IPS-NIHi11 (cell line): Measurements from ENCODE around the gene SLC39A9.

Experiments
- DNase-seq: peaks from one replicate; pipeline ENCODE4 v3.0.0; 2012; ENCODE audit warnings: mixed read lengths, low spot score

The SLC39A9 gene

GRCh38 chr14:69427596-69427995 lies 29.1 kb downstream of the SLC39A9 start:
- DNase-seq, result no peak

GRCh38 chr14:69428289-69428998 lies 30.0 kb downstream of the SLC39A9 start:
- DNase-seq, result no peak

- no peak for DNase-seq
Observed at GRCh38 chr14:69429643-69430042, 31.2 kb downstream of the SLC39A9 start.

- DNase-seq, result no peak
Observed at GRCh38 chr14:69430306-69430939, 31.9 kb downstream of the SLC39A9 start.

- DNase-seq, result no peak
Observed at GRCh38 chr14:69432364-69432763, 33.9 kb downstream of the SLC39A9 start.

- peak; percentile 44 for DNase-seq
Observed at GRCh38 chr14:69439521-69440270, 41.2 kb downstream of the SLC39A9 start.

- no peak for DNase-seq
Observed at GRCh38 chr14:69441948-69442347, 43.5 kb downstream of the SLC39A9 start.

GRCh38 chr14:69443296-69443805 lies 44.9 kb downstream of the SLC39A9 start:
- no peak for DNase-seq

GRCh38 chr14:69449216-69449615 lies 50.7 kb downstream of the SLC39A9 start:
- no peak for DNase-seq

- no peak for DNase-seq
Observed at GRCh38 chr14:69451941-69452340, 53.4 kb downstream of the SLC39A9 start.

GRCh38 chr14:69458350-69458749 lies 59.9 kb downstream of the SLC39A9 start:
- DNase-seq, result no peak

- no peak for DNase-seq
Observed at GRCh38 chr14:69459122-69459521, 60.6 kb downstream of the SLC39A9 start.

- DNase-seq, result peak; percentile 50
Observed at GRCh38 chr14:69460093-69460701, 61.7 kb downstream of the SLC39A9 start.

GRCh38 chr14:69464379-69464778 lies 65.9 kb downstream of the SLC39A9 start:
- no peak for DNase-seq

GRCh38 chr14:69464829-69465228 lies 66.3 kb downstream of the SLC39A9 start:
- DNase-seq, result no peak

GRCh38 chr14:69468949-69469348 lies 70.5 kb downstream of the SLC39A9 start:
- no peak for DNase-seq

- DNase-seq, result no peak
Observed at GRCh38 chr14:69471436-69471835, 72.9 kb downstream of the SLC39A9 start.

- no peak for DNase-seq
Observed at GRCh38 chr14:69471916-69472315, 73.4 kb downstream of the SLC39A9 start.

GRCh38 chr14:69473260-69473659 lies 74.8 kb downstream of the SLC39A9 start:
- peak; percentile 37 for DNase-seq

- no peak for DNase-seq
Observed at GRCh38 chr14:69473946-69474345, 75.5 kb downstream of the SLC39A9 start.

GRCh38 chr14:69475194-69475818 lies 76.8 kb downstream of the SLC39A9 start:
- peak; percentile 58 for DNase-seq
